Astrocyte of the hippocampus (primary cell): ENCODE results near the gene FAM180B.
"Not testable (repeated sequence)": the region's sequence is repeated elsewhere in the genome, so short reads cannot be mapped to it uniquely, and the experiment has no call there.

Experiments used
- DNase-seq: peaks from one replicate; pipeline ENCODE4 v3.0.0; 2011; ENCODE audit warnings: low read depth, low spot score

The FAM180B gene

GRCh38 chr11:47595029-47595428 lies 8.6 kb downstream of the FAM180B start:
- no peak for DNase-seq

GRCh38 chr11:47595967-47596366 lies 9.5 kb downstream of the FAM180B start:
- no peak for DNase-seq

GRCh38 chr11:47599902-47600301 lies 13.4 kb downstream of the FAM180B start:
- no peak for DNase-seq

- DNase-seq = no peak
Measured at GRCh38 chr11:47603295-47603694, 16.8 kb downstream of the FAM180B start.

- DNase-seq = no peak
Measured at GRCh38 chr11:47605921-47606320, 19.4 kb downstream of the FAM180B start.

GRCh38 chr11:47606731-47607130 lies 20.3 kb downstream of the FAM180B start:
- no peak for DNase-seq

- DNase-seq = peak; percentile 42
Measured at GRCh38 chr11:47607380-47607779, 20.9 kb downstream of the FAM180B start.

- no peak for DNase-seq
Measured at GRCh38 chr11:47609675-47610074, 23.2 kb downstream of the FAM180B start.

- DNase-seq = no peak
Measured at GRCh38 chr11:47611348-47611794, 24.9 kb downstream of the FAM180B start.

GRCh38 chr11:47615249-47615648 lies 28.8 kb downstream of the FAM180B start:
- DNase-seq = no peak

- peak; percentile 77 for DNase-seq
Measured at GRCh38 chr11:47616726-47617416, 30.4 kb downstream of the FAM180B start.

GRCh38 chr11:47617417-47617809 lies 30.9 kb downstream of the FAM180B start:
- DNase-seq = peak; percentile 67

- no peak for DNase-seq
Measured at GRCh38 chr11:47620836-47621378, 34.4 kb downstream of the FAM180B start.

GRCh38 chr11:47626234-47626633 lies 39.8 kb downstream of the FAM180B start:
- no peak for DNase-seq

GRCh38 chr11:47628026-47628425 lies 41.5 kb downstream of the FAM180B start:
- DNase-seq = no peak

GRCh38 chr11:47631473-47631872 lies 45.0 kb downstream of the FAM180B start:
- DNase-seq = peak; percentile 26

GRCh38 chr11:47636331-47636730 lies 49.9 kb downstream of the FAM180B start:
- DNase-seq = not testable (repeated sequence)
